SK-N-SH (cell line): ENCODE data around the gene RHOXF2.

Source experiments
- CHD2 ChIP-seq: fragments of 150-350 bp; IDR thresholded peaks from 2 replicates; pipeline ENCODE4 v1.6.1; 2018; ENCODE audit warnings: low read length; ENCODE audit not compliant: partially characterized antibody
- CTCF ChIP-seq: fragments of 200-600 bp; sonication (generic); IDR thresholded peaks from 2 replicates; pipeline ENCODE4 v1.6.1; 2017; ENCODE audit warnings: antibody characterized with exemption, mild to moderate bottlenecking, moderate library complexity
- FOXM1 ChIP-seq: IDR thresholded peaks from 2 replicates; pipeline ENCODE4 v1.4.0; 2012; ENCODE audit warnings: low read depth, mild to moderate bottlenecking
- RCOR1 ChIP-seq: fragments of 150-350 bp; IDR thresholded peaks from 2 replicates; pipeline ENCODE4 v1.6.1; 2017; ENCODE audit warnings: antibody characterized with exemption, low read length

- no peak for TF ChIP-seq CHD2
- TF ChIP-seq CTCF: no peak
- TF ChIP-seq FOXM1: no peak
- TF ChIP-seq RCOR1: no peak
These were observed 14.1 kb upstream of the RHOXF2 start for GRCh38 chrX:120144178-120144844.
